Measurements from ENCODE around the gene MARK2.

MARK2 gene

GRCh38 chr11:63939397-63939891 lies 100.5 kb downstream of the MARK2 start:
- peak overlapping the region; percentile 84 for H3K4me3 ChIP-seq (ENCODE audit: low read depth, low read length)
- TF ChIP-seq CTCF (IDR thresholded peaks at IDR 0.05; ENCODE audit: low read depth, low read length) = no peak

GRCh38 chr11:63940786-63941185 lies 101.9 kb downstream of the MARK2 start:
- H3K4me3 ChIP-seq (ENCODE audit: low read depth, low read length) = no peak overlapping the region
- TF ChIP-seq CTCF (IDR thresholded peaks at IDR 0.05; ENCODE audit: low read depth, low read length) = no peak

GRCh38 chr11:63941901-63942300 lies 103.0 kb downstream of the MARK2 start:
- no peak overlapping the region for H3K4me3 ChIP-seq (ENCODE audit: low read depth, low read length)
- TF ChIP-seq CTCF (IDR thresholded peaks at IDR 0.05; ENCODE audit: low read depth, low read length) = no peak

GRCh38 chr11:63942803-63943202 lies 103.9 kb downstream of the MARK2 start:
- TF ChIP-seq CTCF (IDR thresholded peaks at IDR 0.05; ENCODE audit: low read depth, low read length) = no peak

GRCh38 chr11:63944987-63945386 lies 106.1 kb downstream of the MARK2 start:
- H3K4me3 ChIP-seq (ENCODE audit: low read depth, low read length) = no peak overlapping the region
- TF ChIP-seq CTCF (IDR thresholded peaks at IDR 0.05; ENCODE audit: low read depth, low read length) = no peak

More at GRCh38 chr11:63942803-63943202, 103.9 kb downstream of the MARK2 start:
- H3K4me3 ChIP-seq (ENCODE audit: low read depth, low read length) = no peak overlapping the region

GRCh38 chr11:63945477-63946163 lies 106.7 kb downstream of the MARK2 start:
- H3K4me3 ChIP-seq (ENCODE audit: low read depth, low read length) = no peak overlapping the region
- peak; percentile 54 for TF ChIP-seq CTCF (IDR thresholded peaks at IDR 0.05; ENCODE audit: low read depth, low read length)

GRCh38 chr11:63951779-63952536 lies 113.0 kb downstream of the MARK2 start:
- no peak for TF ChIP-seq CTCF (IDR thresholded peaks at IDR 0.05; ENCODE audit: low read depth, low read length)
- no peak overlapping the region for H3K4me3 ChIP-seq (ENCODE audit: low read depth, low read length)
